Endothelial cell of umbilical vein (primary cell): ENCODE measurements around the gene PI3.

Source experiments
- EZH2 ChIP-seq: IDR thresholded peaks from 2 replicates; pipeline ENCODE4 v1.6.1; 2012; ENCODE audit warnings: borderline replicate concordance, low read depth, mild to moderate bottlenecking, moderate library complexity, low read length, inconsistent platforms; ENCODE audit not compliant: severe bottlenecking
- GATA2 ChIP-seq: IDR thresholded peaks from 2 replicates; pipeline ENCODE4 v1.7.0; 2011; ENCODE audit warnings: low read depth, mild to moderate bottlenecking, moderate library complexity, mixed read lengths, low read length; ENCODE audit not compliant: insufficient read length, insufficient read depth
- JUN ChIP-seq: IDR thresholded peaks from 2 replicates; pipeline ENCODE4 v1.6.1; 2011; ENCODE audit warnings: borderline replicate concordance, low read depth; ENCODE audit not compliant: insufficient read length, insufficient read depth
- MYC ChIP-seq: IDR thresholded peaks from one replicate; pipeline ENCODE4 v1.6.1; 2011; ENCODE audit warnings: mild to moderate bottlenecking, low read depth, low read length
- POLR2A ChIP-seq: IDR thresholded peaks from 2 replicates; pipeline ENCODE4 v1.6.1; 2012; ENCODE audit warnings: low read depth, mild to moderate bottlenecking, control low read depth, low read length
- POLR2AphosphoS5 ChIP-seq: IDR thresholded peaks from 2 replicates; pipeline ENCODE4 v1.6.1; 2012; ENCODE audit warnings: low read depth, mild to moderate bottlenecking, control low read depth, low read length, moderate library complexity; ENCODE audit not compliant: insufficient read depth
- TF ChIP-seq, protein P1 (sequence below), 2 donors: IDR thresholded peaks; 1 replicate in 1 of 2; 2 replicates in 1 of 2; pipeline ENCODE4 v1.5.1; 2011; ENCODE audit warnings: low read length in 2 of 2, mild to moderate bottlenecking in 2 of 2, moderate library complexity in 2 of 2, control low read depth in 1 of 2, inconsistent platforms in 1 of 2, low read depth in 1 of 2; ENCODE audit not compliant: insufficient read depth in 1 of 2; ENCODE audit errors: extremely low read depth in 1 of 2
- TF ChIP-seq, protein P2 (sequence below): IDR thresholded peaks from 2 replicates; pipeline ENCODE4 v1.6.1; 2011; ENCODE audit not compliant: insufficient read depth, insufficient read length

GRCh38 chr20:45154183-45154582, 20.5 kb upstream of the PI3 start:
- no peak for TF ChIP-seq MYC
- no peak for TF ChIP-seq POLR2AphosphoS5
- TF ChIP-seq, protein P1, sequence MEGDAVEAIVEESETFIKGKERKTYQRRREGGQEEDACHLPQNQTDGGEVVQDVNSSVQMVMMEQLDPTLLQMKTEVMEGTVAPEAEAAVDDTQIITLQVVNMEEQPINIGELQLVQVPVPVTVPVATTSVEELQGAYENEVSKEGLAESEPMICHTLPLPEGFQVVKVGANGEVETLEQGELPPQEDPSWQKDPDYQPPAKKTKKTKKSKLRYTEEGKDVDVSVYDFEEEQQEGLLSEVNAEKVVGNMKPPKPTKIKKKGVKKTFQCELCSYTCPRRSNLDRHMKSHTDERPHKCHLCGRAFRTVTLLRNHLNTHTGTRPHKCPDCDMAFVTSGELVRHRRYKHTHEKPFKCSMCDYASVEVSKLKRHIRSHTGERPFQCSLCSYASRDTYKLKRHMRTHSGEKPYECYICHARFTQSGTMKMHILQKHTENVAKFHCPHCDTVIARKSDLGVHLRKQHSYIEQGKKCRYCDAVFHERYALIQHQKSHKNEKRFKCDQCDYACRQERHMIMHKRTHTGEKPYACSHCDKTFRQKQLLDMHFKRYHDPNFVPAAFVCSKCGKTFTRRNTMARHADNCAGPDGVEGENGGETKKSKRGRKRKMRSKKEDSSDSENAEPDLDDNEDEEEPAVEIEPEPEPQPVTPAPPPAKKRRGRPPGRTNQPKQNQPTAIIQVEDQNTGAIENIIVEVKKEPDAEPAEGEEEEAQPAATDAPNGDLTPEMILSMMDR (IDR thresholded peaks at IDR 0.05; ENCODE audit: extremely low read depth in 1 of 2, insufficient read depth in 1 of 2, low read depth in 1 of 2, low read length in 2 of 2): no peak
- no peak for TF ChIP-seq EZH2
- no peak for TF ChIP-seq POLR2A
- TF ChIP-seq GATA2: no peak
- TF ChIP-seq, protein P2, sequence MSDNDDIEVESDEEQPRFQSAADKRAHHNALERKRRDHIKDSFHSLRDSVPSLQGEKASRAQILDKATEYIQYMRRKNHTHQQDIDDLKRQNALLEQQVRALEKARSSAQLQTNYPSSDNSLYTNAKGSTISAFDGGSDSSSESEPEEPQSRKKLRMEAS: no peak
- TF ChIP-seq JUN: no peak
